HFFc6 (cell line): Measurements from ENCODE around the gene POTED. TPM values are rescaled to one million over a fixed set of nuclear protein-coding genes. Genes with fewer than 3 reads are reported as not detected.
"Not testable (repeated sequence)": the region's sequence is repeated elsewhere in the genome, so short reads cannot be mapped to it uniquely, and the experiment has no call there.

ENCODE experiments used
- DNase-seq: peaks from one replicate; pipeline ENCODE4 v3.0.0-alpha.2; 2018
- H3K27ac Mint-ChIP-seq: 2 replicates; pipeline ENCODE4 v1.8.0; 2020; ENCODE audit warnings: mild to moderate bottlenecking, mixed read lengths
- H3K27me3 Mint-ChIP-seq: 2 replicates; pipeline ENCODE4 v1.8.0; 2021; ENCODE audit warnings: mild to moderate bottlenecking, moderate library complexity, mixed read lengths; ENCODE audit not compliant: insufficient read depth
- H3K36me3 Mint-ChIP-seq: 2 replicates; pipeline ENCODE4 v1.8.0; 2021; ENCODE audit warnings: low read depth, mixed read lengths
- H3K4me1 Mint-ChIP-seq: 2 replicates; pipeline ENCODE4 v1.8.0; 2020; ENCODE audit warnings: low read depth, mixed read lengths
- H3K4me3 Mint-ChIP-seq: 2 replicates; pipeline ENCODE4 v1.8.0; 2020; ENCODE audit warnings: mild to moderate bottlenecking, moderate library complexity, mixed read lengths
- H3K9me3 Mint-ChIP-seq: 2 replicates; pipeline ENCODE4 v1.8.0; 2020; ENCODE audit warnings: mild to moderate bottlenecking, mixed read lengths
- long read RNA-seq: library from polyadenylated mRNA; unstranded; transcript quantifications from one replicate; pipeline ENCODE4 v2.0.0, GENCODE V29; 2019
- microRNA-seq: library from miRNA; unstranded; fragments of <30 nt; microRNA quantifications from one replicate; pipeline ENCODE4, GENCODE V29; 2019
- total RNA-seq, 6 experiments: library from RNA; stranded (reverse); fragmentation: NEBNext Ultra II Directional; extraction: Animal tissue kit (Norgen Biotek cat#: 25700); gene quantifications; 2 replicates in 1 of 6; 3 replicates in 5 of 6; pipeline ENCODE4 v1.2.3, GENCODE V29; 2021

The POTED gene
- total RNA-seq, result not detected
- long read RNA-seq, result 0 reads

GRCh38 chr21:13609477-13609876 lies at the start of gene POTED:
POTED (plus strand) TSS chr21:13609777; CDS start chr21:13610229, 452 bp downstream.
- not testable (repeated sequence) for H3K36me3 Mint-ChIP-seq, H3K27me3 Mint-ChIP-seq, H3K4me3 Mint-ChIP-seq, H3K27ac Mint-ChIP-seq, DNase-seq, H3K4me1 Mint-ChIP-seq, H3K9me3 Mint-ChIP-seq

- not testable (repeated sequence) for H3K27me3 Mint-ChIP-seq, H3K27ac Mint-ChIP-seq, H3K36me3 Mint-ChIP-seq
These were observed 40.5 kb downstream of the POTED start for GRCh38 chr21:13650101-13650500.

GRCh38 chr21:13651746-13652145 lies 42.2 kb downstream of the POTED start:
- not testable (repeated sequence) for H3K27me3 Mint-ChIP-seq, DNase-seq, H3K36me3 Mint-ChIP-seq, H3K9me3 Mint-ChIP-seq, H3K4me1 Mint-ChIP-seq, H3K27ac Mint-ChIP-seq, H3K4me3 Mint-ChIP-seq

More at GRCh38 chr21:13650101-13650500, 40.5 kb downstream of the POTED start:
- H3K4me3 Mint-ChIP-seq, DNase-seq, H3K9me3 Mint-ChIP-seq, H3K4me1 Mint-ChIP-seq: not testable (repeated sequence)

Small RNA genes within 50 kb of the gene (microRNA-seq; reads per million reads assigned to microRNA genes)
- gene MIR3118-1, result not detected
